ENCODE measurements around the gene TOP3B.
"Not testable (repeated sequence)": the region's sequence is repeated elsewhere in the genome, so short reads cannot be mapped to it uniquely, and the experiment has no call there.

The TOP3B gene

DNA sequence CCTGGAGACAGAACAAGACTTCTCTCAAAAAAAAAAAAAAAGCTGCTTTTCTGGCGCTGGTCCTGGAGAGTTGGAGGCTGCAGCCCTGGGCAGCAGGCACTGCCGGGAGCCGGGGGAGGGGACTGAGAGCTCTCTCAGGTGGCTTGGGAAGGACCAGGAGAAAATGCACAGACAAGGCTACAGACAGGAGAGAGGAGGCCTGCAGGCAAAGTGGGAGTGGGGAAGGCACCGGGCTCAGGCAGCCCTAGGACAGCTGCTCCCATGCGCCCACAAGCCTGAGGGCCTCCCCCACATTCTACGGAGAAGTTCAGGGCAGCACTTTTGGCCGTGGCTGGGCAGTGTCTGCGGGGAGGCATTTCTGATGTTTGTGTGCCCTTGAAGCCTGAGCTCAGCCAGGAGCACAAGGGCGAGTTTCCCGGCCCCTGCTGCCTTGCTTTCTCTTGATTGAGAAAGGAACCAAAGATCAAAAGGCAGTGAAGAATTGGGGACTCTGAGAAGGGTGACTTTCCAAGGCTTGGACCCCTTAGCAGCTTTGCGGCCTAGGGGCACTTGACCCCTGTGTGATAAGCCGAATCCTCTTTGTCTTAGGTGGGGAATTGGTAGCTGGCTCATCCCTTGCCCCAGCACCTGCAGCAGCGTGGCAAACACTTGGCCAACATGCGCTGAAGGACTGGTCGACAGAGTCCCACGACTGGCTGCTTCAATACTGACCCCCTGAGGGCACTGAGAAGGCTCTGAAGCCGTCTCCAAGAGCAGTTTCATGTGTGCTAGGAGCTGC is 65.2 kb downstream of the TOP3B start:
- Histone ChIP-seq H3K4me3 (ENCODE audit: insufficient read depth, low read depth, low read length, poor library complexity, severe bottlenecking) (no peak overlapping the region), H3K27ac (ENCODE audit: insufficient read depth, low read length, poor library complexity, severe bottlenecking) (no peak overlapping the region)

DNA sequence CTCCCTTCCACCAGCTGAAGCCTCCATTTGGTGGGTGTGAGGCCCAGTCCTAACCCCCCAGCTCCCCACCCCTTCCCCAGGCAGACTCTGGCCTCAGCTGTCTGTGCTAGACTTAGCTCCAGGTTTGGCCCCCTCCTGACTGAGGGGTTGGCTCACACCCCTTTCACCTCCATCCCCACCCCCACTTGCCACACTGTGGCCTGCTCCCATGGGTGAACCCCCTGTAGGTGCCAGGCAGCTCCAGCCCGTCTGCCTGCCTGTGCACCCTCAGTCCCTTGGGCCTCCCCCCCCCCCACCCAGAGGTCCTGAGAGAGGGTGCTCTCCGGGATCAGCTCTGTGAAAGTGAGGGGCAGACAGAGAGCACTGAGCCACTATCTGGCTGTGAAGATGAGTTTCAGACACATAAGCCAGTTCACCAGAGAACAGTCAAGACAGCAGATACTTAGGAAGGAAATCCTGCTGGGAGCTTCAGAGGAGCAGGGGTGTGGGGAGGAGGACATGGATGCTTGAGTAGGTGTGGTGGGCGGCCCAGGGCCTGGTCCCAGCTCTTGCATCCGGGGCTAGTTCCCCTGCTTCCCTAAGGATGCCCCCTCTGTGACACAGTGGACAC is 66.2 kb downstream of the TOP3B start:
- H3K36me3 ChIP-seq (ENCODE audit: control insufficient read depth, insufficient read depth, low read length) = peaks cover 3% of the 10 kb centered on the region
- H3K4me3 ChIP-seq (ENCODE audit: insufficient read depth, low read depth, low read length, poor library complexity, severe bottlenecking) = no peak overlapping the region
- H3K9me3 ChIP-seq (ENCODE audit: control insufficient read depth, low read length) = no peaks in the 10 kb centered on the region
- H3K27me3 ChIP-seq (replicated peaks; ENCODE audit: control insufficient read depth, insufficient read depth, low read length, poor library complexity, severe bottlenecking) = no peaks in the 10 kb centered on the region
- no peaks in the 10 kb centered on the region for H3K4me1 ChIP-seq (ENCODE audit: control insufficient read depth, insufficient read depth, low read length, poor library complexity, severe bottlenecking)
- no peak for DNase-seq
- H3K27ac ChIP-seq (ENCODE audit: insufficient read depth, low read length, poor library complexity, severe bottlenecking) = no peak overlapping the region

More for the DNA sequence above, 65.2 kb downstream of the TOP3B start:
- Histone ChIP-seq H3K4me1 (ENCODE audit: control insufficient read depth, insufficient read depth, low read length, poor library complexity, severe bottlenecking) (no peaks in the 10 kb centered on the region), H3K9me3 (ENCODE audit: control insufficient read depth, low read length) (no peaks in the 10 kb centered on the region), H3K27me3 (replicated peaks; ENCODE audit: control insufficient read depth, insufficient read depth, low read length, poor library complexity, severe bottlenecking) (no peaks in the 10 kb centered on the region), H3K36me3 (ENCODE audit: control insufficient read depth, insufficient read depth, low read length) (peaks cover 4% of the 10 kb centered on the region)
- DNase-seq = no peak

DNA sequence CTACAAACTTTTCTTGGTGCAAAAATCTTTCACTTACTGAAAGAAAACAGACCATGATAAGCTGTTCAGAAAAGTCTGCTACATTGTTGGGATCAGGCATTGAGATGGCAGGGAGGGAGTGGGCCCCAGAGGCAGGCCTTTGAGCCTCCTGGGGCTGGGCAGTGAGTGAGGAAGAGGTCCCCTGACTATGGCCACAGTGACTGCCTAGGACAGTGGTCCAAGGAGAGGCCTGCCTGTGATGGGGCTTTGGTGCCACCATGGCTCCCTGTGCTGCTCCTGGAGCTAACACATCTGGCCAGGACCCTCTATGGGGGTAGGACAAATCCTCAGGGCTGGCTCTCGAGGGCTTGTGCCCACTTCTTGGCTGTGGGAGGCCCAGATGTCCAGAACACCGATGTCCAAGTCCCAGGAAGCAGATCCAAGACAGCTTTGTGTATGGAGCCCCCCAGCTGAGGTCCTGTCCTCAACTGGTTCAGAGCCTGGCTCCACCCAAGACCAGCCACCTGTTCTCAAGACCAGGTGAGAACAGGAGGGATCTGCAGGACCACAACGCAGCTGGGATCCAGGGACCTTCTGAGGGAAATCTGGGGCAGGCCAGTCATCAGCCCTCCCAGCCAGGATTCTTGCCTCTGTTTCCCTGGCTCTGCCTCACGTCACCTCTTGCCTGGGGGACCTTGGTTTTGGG is 66.8 kb downstream of the TOP3B start:
- Histone ChIP-seq H3K9me3 (ENCODE audit: control insufficient read depth, low read length) (no peaks in the 10 kb centered on the region), H3K27ac (ENCODE audit: insufficient read depth, low read length, poor library complexity, severe bottlenecking) (no peak overlapping the region), H3K4me3 (ENCODE audit: insufficient read depth, low read depth, low read length, poor library complexity, severe bottlenecking) (no peak overlapping the region), H3K4me1 (ENCODE audit: control insufficient read depth, insufficient read depth, low read length, poor library complexity, severe bottlenecking) (no peaks in the 10 kb centered on the region), H3K27me3 (replicated peaks; ENCODE audit: control insufficient read depth, insufficient read depth, low read length, poor library complexity, severe bottlenecking) (no peaks in the 10 kb centered on the region), H3K36me3 (ENCODE audit: control insufficient read depth, insufficient read depth, low read length) (no peaks in the 10 kb centered on the region)
- DNase-seq = no peak

DNA sequence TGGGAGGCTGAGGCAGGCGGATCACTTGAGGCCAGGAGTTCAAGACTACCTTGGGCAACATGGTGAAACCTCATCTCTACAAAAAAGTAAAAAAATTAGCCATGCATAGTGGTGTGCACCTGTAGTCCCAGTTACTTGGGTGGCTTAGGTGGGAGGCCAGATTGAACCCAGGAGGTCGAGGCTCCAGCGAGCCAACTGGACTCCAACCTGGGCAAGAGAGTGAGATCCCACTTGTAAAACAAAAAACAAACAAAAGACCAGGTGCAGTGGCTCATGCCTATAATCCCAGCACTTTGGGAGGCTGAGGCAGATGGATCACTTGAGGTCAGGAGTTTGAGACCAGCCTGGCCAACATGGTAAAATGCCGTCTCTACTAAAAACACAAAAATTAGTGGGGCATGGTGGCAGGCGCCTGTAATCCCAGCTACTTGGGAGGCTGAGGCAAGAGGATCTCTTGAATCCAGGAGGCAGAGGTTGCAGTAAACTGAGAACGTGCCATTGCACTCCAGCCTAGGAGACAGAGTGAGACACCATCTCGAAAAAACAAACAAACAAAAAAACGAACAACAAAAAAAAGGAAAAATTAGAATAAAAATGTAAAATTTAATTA is 68.4 kb downstream of the TOP3B start:
- not testable (repeated sequence) for DNase-seq; H3K27ac ChIP-seq (ENCODE audit: insufficient read depth, low read length, poor library complexity, severe bottlenecking); H3K27me3 ChIP-seq (replicated peaks; ENCODE audit: control insufficient read depth, insufficient read depth, low read length, poor library complexity, severe bottlenecking); H3K9me3 ChIP-seq (ENCODE audit: control insufficient read depth, low read length); H3K4me1 ChIP-seq (ENCODE audit: control insufficient read depth, insufficient read depth, low read length, poor library complexity, severe bottlenecking); H3K4me3 ChIP-seq (ENCODE audit: insufficient read depth, low read depth, low read length, poor library complexity, severe bottlenecking); H3K36me3 ChIP-seq (ENCODE audit: control insufficient read depth, insufficient read depth, low read length)

DNA sequence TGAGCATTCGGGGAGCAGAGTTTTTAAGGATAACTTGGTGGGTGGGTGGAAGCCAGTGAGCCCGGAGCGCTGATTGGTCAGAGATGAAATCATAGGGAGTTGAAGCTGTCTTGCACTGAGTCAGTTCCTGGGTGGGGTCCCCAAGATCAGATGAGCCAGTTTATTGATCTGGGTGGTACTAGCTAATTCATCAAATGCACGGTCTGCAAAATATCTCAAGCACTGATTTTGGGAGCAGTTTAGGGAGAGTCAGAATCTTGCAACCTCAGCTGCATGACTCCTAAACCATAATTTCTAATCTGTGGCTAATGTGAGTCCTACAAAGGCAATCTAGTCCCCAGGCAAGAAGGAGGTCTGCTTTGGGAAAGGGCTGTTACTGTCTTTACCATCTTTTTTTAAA is 72.2 kb downstream of the TOP3B start:
- H3K27ac ChIP-seq (ENCODE audit: insufficient read depth, low read length, poor library complexity, severe bottlenecking); DNase-seq; H3K27me3 ChIP-seq (replicated peaks; ENCODE audit: control insufficient read depth, insufficient read depth, low read length, poor library complexity, severe bottlenecking); H3K9me3 ChIP-seq (ENCODE audit: control insufficient read depth, low read length); H3K36me3 ChIP-seq (ENCODE audit: control insufficient read depth, insufficient read depth, low read length); H3K4me1 ChIP-seq (ENCODE audit: control insufficient read depth, insufficient read depth, low read length, poor library complexity, severe bottlenecking); H3K4me3 ChIP-seq (ENCODE audit: insufficient read depth, low read depth, low read length, poor library complexity, severe bottlenecking): not testable (repeated sequence)

DNA sequence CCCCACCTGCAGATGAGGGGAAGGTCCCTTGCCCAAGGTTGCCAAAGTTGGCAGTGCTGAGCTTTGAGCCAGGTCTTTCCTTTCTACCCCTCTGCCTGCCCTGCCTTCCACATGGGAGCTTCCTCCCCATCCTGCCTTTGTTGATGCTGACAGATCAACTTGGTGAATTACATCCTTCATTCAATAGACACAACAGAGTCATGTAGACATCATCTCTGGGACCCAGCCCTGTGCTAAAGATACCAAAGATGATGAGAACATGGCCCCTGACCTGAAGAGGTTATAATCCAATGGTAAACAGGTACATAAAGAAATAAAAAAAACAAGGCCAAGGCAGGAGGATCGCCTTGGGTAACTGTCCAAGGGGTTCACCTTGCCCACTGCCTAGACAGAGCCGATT is 72.7 kb downstream of the TOP3B start:
- no peaks in the 10 kb centered on the region for H3K9me3 ChIP-seq (ENCODE audit: control insufficient read depth, low read length)
- H3K4me1 ChIP-seq (ENCODE audit: control insufficient read depth, insufficient read depth, low read length, poor library complexity, severe bottlenecking) = no peaks in the 10 kb centered on the region
- no peak overlapping the region for H3K27ac ChIP-seq (ENCODE audit: insufficient read depth, low read length, poor library complexity, severe bottlenecking)
- no peak for DNase-seq
- H3K27me3 ChIP-seq (replicated peaks; ENCODE audit: control insufficient read depth, insufficient read depth, low read length, poor library complexity, severe bottlenecking) = no peaks in the 10 kb centered on the region
- H3K4me3 ChIP-seq (ENCODE audit: insufficient read depth, low read depth, low read length, poor library complexity, severe bottlenecking) = no peak overlapping the region
- no peaks in the 10 kb centered on the region for H3K36me3 ChIP-seq (ENCODE audit: control insufficient read depth, insufficient read depth, low read length)

DNA sequence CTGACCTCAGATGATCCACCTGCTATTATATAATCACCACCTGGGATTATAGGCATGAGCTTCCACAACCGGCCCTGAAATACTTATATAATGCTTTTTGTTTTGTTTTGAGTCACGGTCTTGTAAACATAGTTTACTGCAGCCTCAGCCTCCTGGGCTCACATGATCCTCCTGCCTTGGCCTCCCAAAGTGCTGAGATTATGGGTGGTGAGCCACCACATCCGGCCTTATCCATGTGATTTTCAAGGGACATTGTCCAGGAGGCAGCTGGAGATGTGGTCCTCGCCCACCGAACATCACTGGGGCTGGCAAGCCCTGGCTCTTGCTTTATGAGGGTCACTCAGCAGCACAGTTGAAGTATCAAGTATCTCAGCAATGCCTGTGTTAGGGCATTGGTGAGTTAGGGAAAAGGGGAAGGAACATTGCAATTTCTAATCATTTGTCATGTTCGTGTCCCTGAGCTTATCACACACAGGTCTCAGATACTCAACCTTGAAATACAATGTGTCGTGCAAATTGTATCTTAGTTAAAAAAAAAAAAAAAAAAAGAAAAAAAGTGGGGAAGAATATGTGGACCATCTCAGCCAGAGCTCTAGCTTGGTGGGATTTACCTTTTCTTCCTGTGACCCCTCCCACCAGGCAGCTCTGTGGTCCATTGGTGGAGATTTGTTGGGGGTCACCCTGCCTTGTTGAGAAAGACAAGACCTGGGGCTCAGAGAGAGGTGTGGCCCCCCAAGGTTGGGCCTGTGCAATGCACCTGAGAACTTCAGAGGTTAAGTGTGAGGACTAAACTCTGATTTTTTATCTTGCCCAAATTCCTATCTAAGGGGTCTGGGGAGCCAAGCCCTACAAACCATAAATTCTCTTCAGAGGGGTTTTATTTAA is 74.7 kb downstream of the TOP3B start:
- Histone ChIP-seq H3K4me3 (ENCODE audit: insufficient read depth, low read depth, low read length, poor library complexity, severe bottlenecking) (no peak overlapping the region), H3K27ac (ENCODE audit: insufficient read depth, low read length, poor library complexity, severe bottlenecking) (no peak overlapping the region), H3K27me3 (replicated peaks; ENCODE audit: control insufficient read depth, insufficient read depth, low read length, poor library complexity, severe bottlenecking) (no peaks in the 10 kb centered on the region), H3K9me3 (ENCODE audit: control insufficient read depth, low read length) (no peaks in the 10 kb centered on the region), H3K4me1 (ENCODE audit: control insufficient read depth, insufficient read depth, low read length, poor library complexity, severe bottlenecking) (no peaks in the 10 kb centered on the region), H3K36me3 (ENCODE audit: control insufficient read depth, insufficient read depth, low read length) (no peaks in the 10 kb centered on the region)
- no peak for DNase-seq

Data from effector memory CD4-positive, alpha-beta T cell (primary cell).